Large intestine (tissue), 3 donors: ENCODE data around the gene SETD7. TPM values are rescaled to one million over a fixed set of nuclear protein-coding genes. Genes with fewer than 3 reads are reported as not detected.

Experiments used
- DNase-seq, 2 donors: peaks; one replicate each; pipeline versions ENCODE4 v3.0.0 to v3.0.0-alpha.2; 2013
- H3K27ac ChIP-seq: one replicate; pipeline ENCODE4 v1.5.1; 2013; ENCODE audit warnings: low read length
- H3K27me3 ChIP-seq: 2 replicates; pipeline ENCODE4 v1.6.1; 2013; ENCODE audit warnings: low read length; ENCODE audit not compliant: control insufficient read depth, insufficient read depth
- H3K36me3 ChIP-seq: 2 replicates; pipeline ENCODE4 v1.6.1; 2013; ENCODE audit warnings: low read length; ENCODE audit not compliant: control insufficient read depth, insufficient read depth
- H3K4me1 ChIP-seq: one replicate; pipeline ENCODE4 v1.6.1; 2013; ENCODE audit warnings: low read length; ENCODE audit not compliant: control insufficient read depth, insufficient read depth
- H3K4me3 ChIP-seq: one replicate; pipeline ENCODE4 v1.5.1; 2013; ENCODE audit warnings: low read length
- H3K9me3 ChIP-seq: one replicate; pipeline ENCODE4 v1.6.1; 2013; ENCODE audit warnings: mild to moderate bottlenecking, low read depth, low read length, moderate library complexity; ENCODE audit not compliant: control insufficient read depth
- WGBS: methylation state at CpG from one replicate; pipeline ENCODE4 v1.1.5; 2013; ENCODE audit warnings: low lambda C conversion rate; ENCODE audit not compliant: insufficient coverage; 5-methylcytosine and 5-hydroxymethylcytosine counted together
- polyA plus RNA-seq: library from polyadenylated mRNA; unstranded; fragments of 120-200 nt; gene quantifications from one replicate; pipeline ENCODE4 v1.2.1, GENCODE V29; 2013

Gene SETD7
- polyA plus RNA-seq, 1 donor, result 6.1 TPM

GRCh38 chr4:139532947-139533346, 23.1 kb downstream of the SETD7 start:
- no peaks in the 10 kb centered on the region for H3K4me1 ChIP-seq
- no peaks in the 10 kb centered on the region for H3K27me3 ChIP-seq
- no peak overlapping the region for H3K27ac ChIP-seq
- H3K9me3 ChIP-seq, result no peaks in the 10 kb centered on the region
- no peak for DNase-seq
- 80% methylated on average over 3 of the region's 8 CpGs for WGBS
- no peak overlapping the region for H3K4me3 ChIP-seq
- no peaks in the 10 kb centered on the region for H3K36me3 ChIP-seq

- DNase-seq, result peak in 1 of 2 donors; percentile 40
- Histone ChIP-seq H3K27me3 (no peaks in the 10 kb centered on the region), H3K4me3 (no peak overlapping the region), H3K27ac (no peak overlapping the region), H3K36me3 (no peaks in the 10 kb centered on the region), H3K9me3 (no peaks in the 10 kb centered on the region), H3K4me1 (no peaks in the 10 kb centered on the region)
- no CpG with 5 or more reads among the region's 6 CpGs for WGBS
These were observed 25.1 kb downstream of the SETD7 start for GRCh38 chr4:139530833-139531427.

- Histone ChIP-seq H3K27ac (no peak overlapping the region), H3K4me1 (no peaks in the 10 kb centered on the region), H3K4me3 (no peak overlapping the region), H3K36me3 (no peaks in the 10 kb centered on the region), H3K9me3 (no peaks in the 10 kb centered on the region), H3K27me3 (no peaks in the 10 kb centered on the region)
- WGBS, result 20% methylated on average over 1 of the region's 2 CpGs
- DNase-seq, result peak; percentile 13 to 55
These were observed 27.5 kb downstream of the SETD7 start for GRCh38 chr4:139528377-139529005.

- WGBS, result no CpG with 5 or more reads among the region's 2 CpGs
- Histone ChIP-seq H3K9me3 (no peaks in the 10 kb centered on the region), H3K4me1 (no peaks in the 10 kb centered on the region), H3K27me3 (no peaks in the 10 kb centered on the region), H3K36me3 (no peaks in the 10 kb centered on the region), H3K4me3 (no peak overlapping the region), H3K27ac (no peak overlapping the region)
- DNase-seq, result no peak
These were observed 29.1 kb downstream of the SETD7 start for GRCh38 chr4:139526928-139527327.

GRCh38 chr4:139525414-139525813, 30.6 kb downstream of the SETD7 start:
- H3K27me3 ChIP-seq, result no peaks in the 10 kb centered on the region
- H3K36me3 ChIP-seq, result no peaks in the 10 kb centered on the region
- no CpG with 5 or more reads among the region's 2 CpGs for WGBS
- no peak for DNase-seq
- no peak overlapping the region for H3K27ac ChIP-seq
- no peaks in the 10 kb centered on the region for H3K9me3 ChIP-seq
- no peaks in the 10 kb centered on the region for H3K4me1 ChIP-seq
- H3K4me3 ChIP-seq, result no peak overlapping the region

GRCh38 chr4:139524062-139524631, 31.9 kb downstream of the SETD7 start:
- H3K4me1 ChIP-seq, result no peaks in the 10 kb centered on the region
- DNase-seq, result no peak
- no peaks in the 10 kb centered on the region for H3K36me3 ChIP-seq
- no peaks in the 10 kb centered on the region for H3K9me3 ChIP-seq
- no CpG with 5 or more reads among the region's 4 CpGs for WGBS
- H3K27ac ChIP-seq, result no peak overlapping the region
- no peaks in the 10 kb centered on the region for H3K27me3 ChIP-seq
- H3K4me3 ChIP-seq, result no peak overlapping the region

GRCh38 chr4:139523076-139523475, 32.9 kb downstream of the SETD7 start:
- 88% methylated on average over 1 of the region's 1 CpG for WGBS
- no peak overlapping the region for H3K27ac ChIP-seq
- H3K4me3 ChIP-seq, result no peak overlapping the region
- H3K9me3 ChIP-seq, result no peaks in the 10 kb centered on the region
- no peaks in the 10 kb centered on the region for H3K4me1 ChIP-seq
- no peak for DNase-seq
- no peaks in the 10 kb centered on the region for H3K27me3 ChIP-seq
- H3K36me3 ChIP-seq, result no peaks in the 10 kb centered on the region

- DNase-seq, result no peak
- no peaks in the 10 kb centered on the region for H3K36me3 ChIP-seq
- H3K4me3 ChIP-seq, result no peak overlapping the region
- H3K9me3 ChIP-seq, result no peaks in the 10 kb centered on the region
- no peak overlapping the region for H3K27ac ChIP-seq
- no peaks in the 10 kb centered on the region for H3K27me3 ChIP-seq
- no CpG with 5 or more reads among the region's 4 CpGs for WGBS
- no peaks in the 10 kb centered on the region for H3K4me1 ChIP-seq
These were observed 33.6 kb downstream of the SETD7 start for GRCh38 chr4:139522457-139522856.

GRCh38 chr4:139521754-139522401, 34.1 kb downstream of the SETD7 start:
- no peak for DNase-seq
- Histone ChIP-seq H3K27me3 (no peaks in the 10 kb centered on the region), H3K36me3 (no peaks in the 10 kb centered on the region), H3K27ac (no peak overlapping the region), H3K4me3 (no peak overlapping the region), H3K4me1 (no peaks in the 10 kb centered on the region), H3K9me3 (no peaks in the 10 kb centered on the region)
- WGBS, result no CpG with 5 or more reads among the region's 4 CpGs

- no CpG with 5 or more reads among the region's 4 CpGs for WGBS
- Histone ChIP-seq H3K27ac (no peak overlapping the region), H3K9me3 (no peaks in the 10 kb centered on the region), H3K4me3 (no peak overlapping the region), H3K36me3 (peaks cover 3% of the 10 kb centered on the region), H3K27me3 (no peaks in the 10 kb centered on the region), H3K4me1 (no peaks in the 10 kb centered on the region)
- DNase-seq, result no peak
These were observed 40.5 kb downstream of the SETD7 start for GRCh38 chr4:139515531-139515958.
